HK-2 (cell line): ENCODE data around the gene LIMA1.

Experiments
- DNase-seq: peaks from one replicate; pipeline ENCODE4 v3.0.0-alpha.2; 2018; ENCODE audit not compliant: unreplicated experiment

LIMA1 gene

DNA sequence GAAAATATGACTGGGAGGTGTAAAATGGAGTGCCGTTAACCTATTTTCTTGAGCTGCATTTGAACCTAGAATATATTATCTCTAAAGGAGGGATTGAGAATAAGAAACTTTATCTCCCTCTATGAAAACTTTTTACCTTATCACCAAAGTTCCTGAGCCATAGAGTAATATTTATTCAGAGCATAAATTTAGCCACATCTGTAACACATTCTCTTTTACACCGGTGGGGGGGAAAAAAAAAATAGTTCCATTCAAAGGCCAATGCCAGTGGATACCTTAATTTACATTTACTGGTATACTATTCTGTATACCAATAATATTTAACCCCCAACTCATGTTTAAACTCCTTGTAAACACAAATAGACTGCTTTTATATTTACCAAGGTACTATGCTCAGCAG, 137.9 kb downstream of the LIMA1 start:
- no peak for DNase-seq

DNA sequence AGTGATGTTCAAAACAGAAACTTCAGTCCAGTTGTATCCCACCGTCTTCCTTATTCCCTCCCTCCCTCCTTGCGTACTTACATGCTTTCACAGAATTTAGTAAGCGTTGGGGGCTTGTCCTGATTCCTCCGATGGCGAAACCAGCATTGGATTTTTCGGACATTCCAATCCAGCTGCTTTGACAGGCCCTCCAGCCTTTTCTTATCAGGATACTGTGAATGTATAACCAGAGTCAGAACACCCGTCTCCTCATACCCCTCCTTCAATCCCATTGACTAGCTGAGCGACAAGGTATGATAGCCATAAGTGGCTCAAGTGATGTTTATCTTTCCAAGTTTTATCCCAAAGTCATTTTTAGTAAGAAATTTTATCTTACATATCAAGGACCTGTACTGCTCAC, 140.3 kb downstream of the LIMA1 start:
- no peak for DNase-seq

- DNase-seq: no peak
Observed at GRCh38 chr12:50132505-50133135, 150.7 kb downstream of the LIMA1 start.

- DNase-seq: no peak
Observed at GRCh38 chr12:50129290-50129689, 154.0 kb downstream of the LIMA1 start.

DNA sequence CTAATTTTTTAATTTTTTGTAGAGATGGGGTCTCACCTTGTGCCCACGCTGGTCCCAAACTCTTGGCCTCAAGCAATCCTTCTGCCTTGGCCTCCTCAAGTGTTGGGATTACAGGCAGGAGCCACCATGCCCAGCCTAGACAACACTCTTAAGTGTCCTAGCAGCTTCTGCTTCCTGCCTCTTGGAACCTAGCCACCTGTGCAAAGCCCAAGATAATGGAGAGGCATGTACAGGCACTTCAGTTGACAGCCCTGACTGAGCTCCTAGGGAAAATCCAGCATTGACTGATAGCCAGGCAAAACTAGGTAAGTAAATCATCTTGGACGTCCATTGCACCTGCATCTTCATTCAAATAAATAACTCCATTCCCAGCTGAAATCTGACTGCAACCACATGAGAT, 155.8 kb downstream of the LIMA1 start:
- DNase-seq: no peak
